ENCODE data around the gene NUDT17. TPM values are rescaled to one million over a fixed set of nuclear protein-coding genes. Genes with fewer than 3 reads are reported as not detected.

NUDT17 gene
- total RNA-seq, 1 experiment from 2014 or later: 1.8 TPM

DNA sequence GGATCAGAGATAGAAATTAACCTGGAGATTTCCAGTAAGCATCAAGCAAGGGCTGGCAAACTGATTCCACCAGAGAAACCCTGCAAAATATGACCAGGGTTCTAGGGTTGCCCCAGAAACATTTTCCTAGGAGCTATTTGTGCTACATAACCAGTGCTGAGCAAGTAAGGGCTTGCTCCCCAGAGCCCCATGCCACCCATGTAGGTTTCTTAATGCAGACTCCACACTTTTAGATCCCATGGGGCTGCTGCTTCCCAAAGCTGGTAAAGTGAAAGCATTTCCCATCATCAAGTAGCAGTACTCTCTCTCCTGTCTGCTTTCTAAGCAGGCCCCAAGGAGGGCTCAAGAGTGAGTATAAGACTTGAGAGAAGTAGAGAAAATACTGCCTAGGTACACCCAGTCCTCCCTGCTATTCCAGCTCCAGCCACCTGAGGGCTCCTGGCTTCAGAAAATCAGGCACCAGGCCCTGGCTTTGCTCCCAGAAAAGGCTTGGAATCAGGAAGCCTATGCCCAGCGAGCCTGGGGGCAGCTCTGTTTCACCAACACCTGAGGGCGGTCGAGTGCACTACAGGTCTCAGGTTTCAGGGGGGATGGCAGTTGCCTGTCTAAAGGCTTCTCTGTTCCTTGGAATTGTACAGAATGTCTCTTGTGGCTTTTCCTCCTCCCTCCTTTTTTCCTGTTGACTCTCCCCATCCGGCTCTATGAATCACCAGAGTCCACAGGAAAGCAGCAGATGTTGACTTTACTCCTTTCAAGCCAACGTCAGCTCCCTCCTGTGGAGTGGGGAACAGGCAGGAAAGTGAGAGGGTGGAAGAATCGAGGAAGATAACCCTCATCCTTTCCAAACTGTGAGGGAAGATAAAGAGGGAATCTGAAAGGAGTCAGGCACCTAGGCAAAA is 46.4 kb downstream of the NUDT17 start (continued):
- TF ChIP-seq, protein P1, sequence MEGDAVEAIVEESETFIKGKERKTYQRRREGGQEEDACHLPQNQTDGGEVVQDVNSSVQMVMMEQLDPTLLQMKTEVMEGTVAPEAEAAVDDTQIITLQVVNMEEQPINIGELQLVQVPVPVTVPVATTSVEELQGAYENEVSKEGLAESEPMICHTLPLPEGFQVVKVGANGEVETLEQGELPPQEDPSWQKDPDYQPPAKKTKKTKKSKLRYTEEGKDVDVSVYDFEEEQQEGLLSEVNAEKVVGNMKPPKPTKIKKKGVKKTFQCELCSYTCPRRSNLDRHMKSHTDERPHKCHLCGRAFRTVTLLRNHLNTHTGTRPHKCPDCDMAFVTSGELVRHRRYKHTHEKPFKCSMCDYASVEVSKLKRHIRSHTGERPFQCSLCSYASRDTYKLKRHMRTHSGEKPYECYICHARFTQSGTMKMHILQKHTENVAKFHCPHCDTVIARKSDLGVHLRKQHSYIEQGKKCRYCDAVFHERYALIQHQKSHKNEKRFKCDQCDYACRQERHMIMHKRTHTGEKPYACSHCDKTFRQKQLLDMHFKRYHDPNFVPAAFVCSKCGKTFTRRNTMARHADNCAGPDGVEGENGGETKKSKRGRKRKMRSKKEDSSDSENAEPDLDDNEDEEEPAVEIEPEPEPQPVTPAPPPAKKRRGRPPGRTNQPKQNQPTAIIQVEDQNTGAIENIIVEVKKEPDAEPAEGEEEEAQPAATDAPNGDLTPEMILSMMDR (IDR thresholded peaks at IDR 0.05 in 2 of 3, conservative IDR thresholded peaks at IDR 0.05 in 1 of 3; ENCODE audit: borderline replicate concordance in 1 of 3, insufficient read depth in 1 of 3, low read depth in 2 of 3, low read length in 2 of 3): peak; percentile 96 to 99 (median 98)
- TF ChIP-seq ZBTB33 (IDR thresholded peaks at IDR 0.05; ENCODE audit: extremely low read depth, insufficient replicate concordance, low read length) (no peak), ELF1 (IDR thresholded peaks at IDR 0.05; ENCODE audit: borderline replicate concordance, low read depth) (no peak; the same call in 1 of the 2 replicates), REST (IDR thresholded peaks at IDR 0.05; ENCODE audit: low read depth) (no peak), TCF7L2 (IDR thresholded peaks at IDR 0.05; ENCODE audit: borderline replicate concordance, extremely low read depth, insufficient read depth, insufficient read length) (no peak)
- TF ChIP-seq, protein P2, sequence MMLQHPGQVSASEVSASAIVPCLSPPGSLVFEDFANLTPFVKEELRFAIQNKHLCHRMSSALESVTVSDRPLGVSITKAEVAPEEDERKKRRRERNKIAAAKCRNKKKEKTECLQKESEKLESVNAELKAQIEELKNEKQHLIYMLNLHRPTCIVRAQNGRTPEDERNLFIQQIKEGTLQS (IDR thresholded peaks at IDR 0.05): no peak

Measured in HCT116 (cell line).